NCI-H187 (cell line): Measurements from ENCODE around the gene IGSF9B.

Experiments used
- DNase-seq, 2 experiments: peaks; one replicate each; lab custom pipeline; 2025; lab: John Stamatoyannopoulos, UW

IGSF9B gene

GRCh38 chr11:133900176-133901105 is 56.3 kb downstream of the IGSF9B start:
- no peak for DNase-seq

GRCh38 chr11:133898770-133899115 is 58.0 kb downstream of the IGSF9B start:
- DNase-seq, result no peak

- DNase-seq, result no peak
Measured at GRCh38 chr11:133898031-133898769, 58.6 kb downstream of the IGSF9B start.

DNA sequence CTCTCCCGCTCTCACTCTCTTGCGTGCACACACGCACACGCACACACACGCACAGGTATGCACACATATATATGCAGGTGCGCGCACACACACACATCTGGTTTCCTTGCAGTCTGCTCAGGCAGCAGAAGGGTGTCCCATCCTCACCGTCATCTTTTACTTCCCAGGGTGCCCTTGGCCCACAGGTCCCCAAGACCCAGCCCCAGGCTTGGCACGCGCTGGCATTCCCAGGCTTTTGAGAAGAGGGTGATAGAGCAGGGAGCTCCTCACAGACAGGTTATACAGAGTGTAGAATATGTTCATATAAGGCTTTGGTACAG is 59.5 kb downstream of the IGSF9B start:
- no peak for DNase-seq

GRCh38 chr11:133896642-133897330 is 60.0 kb downstream of the IGSF9B start:
- DNase-seq, result no peak

DNA sequence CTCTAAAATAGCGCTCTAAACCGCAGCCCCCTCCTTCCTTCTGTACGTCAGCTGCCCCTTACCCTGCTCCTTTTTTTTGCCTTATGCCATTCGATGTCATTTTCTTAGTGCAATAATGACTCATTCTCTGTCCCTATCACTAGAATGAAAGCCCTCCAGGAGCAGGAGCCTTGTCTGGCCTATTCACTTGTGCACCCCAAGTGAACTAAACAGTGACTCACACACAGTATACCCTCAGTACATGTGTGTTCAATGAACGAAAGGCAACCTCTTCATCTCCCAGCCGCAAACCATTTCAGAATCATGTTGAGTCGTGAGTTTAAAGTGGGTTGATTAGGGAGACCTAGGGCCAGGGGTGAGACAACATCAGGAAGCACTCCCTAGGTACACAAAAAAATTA is 60.7 kb downstream of the IGSF9B start:
- no peak for DNase-seq

DNA sequence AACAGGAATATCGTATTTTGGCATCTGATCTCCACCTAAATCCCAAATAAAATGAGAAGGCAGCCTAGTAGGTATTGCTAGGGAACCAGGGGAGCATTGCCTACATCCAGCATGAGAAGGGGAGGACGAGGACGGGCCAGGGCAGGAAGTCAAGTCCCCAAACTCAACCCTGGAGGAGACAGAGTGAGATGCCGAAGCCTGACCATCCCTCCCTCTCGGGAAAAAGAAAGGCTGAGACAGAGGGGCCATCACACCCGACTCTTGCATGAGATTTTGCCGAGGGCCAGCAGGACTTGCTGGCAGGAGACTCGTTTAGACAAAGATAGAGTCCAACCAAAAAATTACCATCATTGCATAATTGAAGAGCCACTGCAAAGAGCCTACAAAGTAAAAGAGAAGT is 61.2 kb downstream of the IGSF9B start:
- no peak for DNase-seq

- no peak for DNase-seq
Measured at GRCh38 chr11:133895061-133895479, 61.7 kb downstream of the IGSF9B start.

- no peak for DNase-seq
Measured at GRCh38 chr11:133893381-133893780, 63.4 kb downstream of the IGSF9B start.

DNA sequence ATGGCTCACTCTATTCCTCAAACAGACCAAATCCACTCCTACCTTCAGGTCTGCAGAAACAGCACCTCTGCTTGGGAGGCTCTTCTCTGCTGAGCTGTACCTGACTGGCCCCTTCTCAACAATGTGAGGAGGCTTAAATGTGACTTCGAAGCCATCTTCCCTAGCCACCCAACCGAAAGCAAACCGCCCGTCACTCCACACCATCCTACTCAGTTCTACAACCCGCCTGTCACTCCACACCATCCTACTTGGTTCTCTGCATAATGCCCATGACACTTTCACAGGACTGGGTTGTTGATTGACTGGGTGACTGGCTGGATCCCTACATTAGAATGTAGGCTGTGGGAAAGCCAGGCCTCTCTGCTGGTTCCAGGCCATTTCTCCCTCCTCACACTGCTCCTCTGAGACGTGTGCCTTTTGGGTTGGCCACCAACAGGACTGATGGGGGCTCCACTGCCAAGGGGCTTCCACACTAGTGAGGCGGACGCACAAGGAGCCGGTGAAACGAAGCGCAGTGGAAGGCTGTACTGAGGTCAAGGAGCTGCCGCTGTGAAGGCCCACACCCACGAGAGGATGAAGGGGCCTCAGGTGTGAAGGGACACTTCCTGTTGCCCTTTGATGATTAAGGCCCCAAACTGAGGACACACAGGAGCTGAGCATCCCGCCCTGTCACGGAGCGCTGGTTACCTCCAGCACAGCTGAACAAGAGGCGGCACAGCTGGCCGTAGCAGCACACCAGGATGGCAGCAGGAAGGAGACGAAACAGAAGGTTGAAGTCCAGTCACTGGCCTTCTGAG is 64.0 kb downstream of the IGSF9B start:
- DNase-seq, result no peak

GRCh38 chr11:133892126-133892525 is 64.6 kb downstream of the IGSF9B start:
- DNase-seq, result no peak

DNA sequence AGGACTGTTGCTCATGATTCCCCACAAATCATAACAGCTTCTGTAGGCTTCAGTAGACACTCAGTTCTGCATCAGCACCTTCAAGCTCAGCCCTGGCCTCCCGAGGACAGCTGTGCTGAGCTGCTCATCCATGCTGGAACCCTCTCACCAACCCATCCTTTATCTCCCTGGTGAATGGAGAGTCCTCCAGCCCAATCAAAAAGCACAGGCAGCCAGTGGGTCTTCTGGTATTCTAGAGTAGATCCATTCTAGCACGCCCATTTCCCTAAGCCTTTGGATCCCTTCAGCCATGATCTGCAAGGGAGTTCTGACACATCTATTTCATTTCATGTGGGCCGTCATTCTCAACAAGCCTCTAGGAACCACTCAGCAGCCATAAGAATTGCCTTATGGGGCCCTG is 66.9 kb downstream of the IGSF9B start:
- DNase-seq, result no peak

DNA sequence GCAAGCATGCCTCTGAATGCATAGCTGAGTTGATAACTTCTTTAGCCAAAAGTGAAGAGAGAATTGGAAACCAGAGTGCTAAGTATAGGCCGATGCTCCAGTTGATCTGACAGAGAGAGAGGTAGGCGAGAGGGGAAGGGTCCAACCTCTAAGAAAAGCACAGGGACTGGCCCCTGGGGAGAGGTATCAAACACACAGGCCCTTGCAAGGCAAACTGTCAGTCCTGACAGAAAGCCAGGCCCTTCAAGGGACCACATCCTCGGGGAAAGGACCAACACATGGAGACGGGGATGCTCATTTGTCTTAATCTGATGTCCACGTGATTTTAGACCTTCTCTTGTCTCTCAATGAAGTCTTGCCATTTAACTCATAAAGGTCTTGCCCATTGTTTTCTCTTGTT is 67.6 kb downstream of the IGSF9B start:
- DNase-seq, result no peak

DNA sequence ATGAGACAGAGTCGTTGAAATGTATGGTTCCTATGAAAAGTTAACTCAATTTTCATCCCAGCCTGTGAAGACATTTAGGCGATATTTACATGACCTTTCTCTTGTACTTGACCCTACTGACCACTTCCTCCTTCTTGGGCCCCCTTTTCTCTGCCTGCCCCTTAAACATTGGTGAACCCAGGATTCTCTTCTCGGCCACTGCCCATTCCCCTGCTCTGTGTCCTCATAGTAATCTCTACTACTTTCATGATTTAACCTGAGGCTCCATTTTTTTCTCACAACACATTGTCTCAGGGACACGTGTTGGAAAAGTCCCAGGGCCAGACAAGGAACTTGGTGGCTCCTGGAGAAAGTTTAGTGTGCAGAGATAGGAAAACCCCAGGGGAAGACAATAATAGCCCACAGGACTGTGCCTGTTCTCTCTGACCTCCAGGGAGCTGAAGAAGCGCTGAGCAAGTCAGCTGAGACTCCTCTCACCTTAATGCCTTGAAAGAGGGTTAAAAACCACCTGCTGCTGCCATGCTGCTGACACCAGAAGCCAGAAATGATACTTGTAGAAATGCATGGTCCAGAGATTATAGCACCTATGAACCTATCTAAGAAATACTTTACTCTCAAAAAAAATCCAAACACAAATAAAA is 69.0 kb downstream of the IGSF9B start:
- DNase-seq, result no peak

- DNase-seq, result no peak
Measured at GRCh38 chr11:133886029-133886428, 70.7 kb downstream of the IGSF9B start.

- DNase-seq, result no peak
Measured at GRCh38 chr11:133872160-133872559, 84.6 kb downstream of the IGSF9B start.

DNA sequence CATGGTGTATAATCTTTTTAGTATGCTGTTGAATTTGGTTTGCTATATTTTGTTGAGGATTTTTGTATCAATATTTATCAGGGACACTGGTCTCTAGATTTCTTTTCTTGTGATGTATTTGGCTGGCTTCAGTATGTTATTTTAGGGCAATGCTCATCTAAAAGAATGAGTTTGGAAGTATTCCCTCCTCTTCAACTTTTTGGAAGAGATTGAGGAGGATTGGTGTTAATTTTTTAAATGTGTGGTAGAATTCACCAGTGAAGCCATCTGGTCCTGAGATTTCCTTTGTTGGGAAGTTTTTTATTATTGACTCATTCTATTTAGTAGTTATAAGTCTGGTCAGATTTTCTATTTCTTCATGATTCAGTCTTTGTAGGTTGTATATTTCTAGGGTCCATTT is 89.3 kb downstream of the IGSF9B start:
- DNase-seq, result no peak

GRCh38 chr11:133865466-133865865 is 91.3 kb downstream of the IGSF9B start:
- DNase-seq, result no peak

GRCh38 chr11:133864756-133865155 is 92.0 kb downstream of the IGSF9B start:
- DNase-seq, result no peak

DNA sequence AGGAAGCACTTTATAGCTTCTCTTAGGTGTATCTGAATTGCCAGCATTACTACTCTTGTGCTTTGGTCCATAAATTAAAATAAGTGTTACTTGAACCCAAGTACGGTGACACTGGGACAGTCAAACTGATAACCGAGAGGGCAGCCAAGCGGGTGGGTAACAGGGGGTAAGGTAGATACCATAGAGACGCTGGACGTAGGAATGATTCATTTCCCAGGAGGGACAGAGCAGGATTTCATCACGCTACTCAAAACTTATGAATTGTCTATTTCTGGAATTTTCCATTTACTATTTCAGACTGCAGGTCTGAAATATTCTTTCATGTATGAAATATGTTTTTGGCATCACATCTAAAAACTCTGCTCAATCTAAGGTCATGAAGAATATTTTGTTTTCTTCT is 96.6 kb downstream of the IGSF9B start:
- DNase-seq, result no peak
